DND-41 (cell line): ENCODE data around the gene CYP19A1.

Source experiments
- ATAC-seq: fragments of 200-7000 bp; cut with Tn5 transposase; 3 replicates; pipeline ENCODE4 v1.9.1; 2021; ENCODE audit warnings: low read depth; ENCODE audit not compliant: insufficient read depth
- DNase-seq: peaks from one replicate; pipeline ENCODE4 v3.0.0-alpha.2; 2020
- H2AFZ ChIP-seq: 2 replicates; pipeline ENCODE4 v1.6.0; 2012; ENCODE audit warnings: low read depth, low read length
- H3K27ac ChIP-seq: 2 replicates; pipeline ENCODE4 v1.5.1; 2012; ENCODE audit warnings: low read length, inconsistent platforms
- H3K27me3 ChIP-seq: fragments of 200-600 bp; sonication (generic); 2 replicates; pipeline ENCODE4 v1.6.0; 2012; ENCODE audit warnings: low read length, mild to moderate bottlenecking, inconsistent platforms; ENCODE audit not compliant: insufficient read depth, poor library complexity
- H3K36me3 ChIP-seq: 2 replicates; pipeline ENCODE4 v1.5.1; 2012; ENCODE audit warnings: low read length, inconsistent platforms; ENCODE audit not compliant: insufficient read depth
- H3K4me1 ChIP-seq: 2 replicates; pipeline ENCODE4 v1.5.1; 2012; ENCODE audit warnings: mild to moderate bottlenecking, low read length; ENCODE audit not compliant: insufficient read depth
- H3K4me2 ChIP-seq: 2 replicates; pipeline ENCODE4 v1.6.0; 2012; ENCODE audit warnings: mild to moderate bottlenecking, moderate library complexity, low read length, inconsistent platforms; ENCODE audit not compliant: insufficient read depth
- H3K4me3 ChIP-seq, 2 experiments: fragments of 200-600 bp in 1 of 2; shearing (Covaris generic) in 1 of 2; 2 replicates each; pipeline ENCODE4 v1.5.1; 2012 to 2016; ENCODE audit warnings: inconsistent platforms in 2 of 2, low read length in 2 of 2, mild to moderate bottlenecking in 2 of 2, low read depth in 1 of 2, moderate library complexity in 1 of 2
- H3K79me2 ChIP-seq: 2 replicates; pipeline ENCODE4 v1.6.0; 2012; ENCODE audit warnings: low read length, inconsistent platforms; ENCODE audit not compliant: insufficient read depth
- H3K9ac ChIP-seq: 2 replicates; pipeline ENCODE4 v1.6.0; 2012; ENCODE audit warnings: low read depth, mild to moderate bottlenecking, inconsistent platforms, low read length, moderate library complexity
- H3K9me3 ChIP-seq: 2 replicates; pipeline ENCODE4 v1.5.1; 2012; ENCODE audit warnings: low read length, moderate library complexity, mild to moderate bottlenecking, inconsistent platforms; ENCODE audit not compliant: insufficient read depth, severe bottlenecking
- H4K20me1 ChIP-seq: 2 replicates; pipeline ENCODE4 v1.6.0; 2012; ENCODE audit warnings: low read length; ENCODE audit not compliant: insufficient read depth
- EZH2 ChIP-seq: IDR thresholded peaks from 3 replicates; pipeline ENCODE4 v1.6.1; 2012; ENCODE audit warnings: borderline replicate concordance, low read depth, mild to moderate bottlenecking, moderate library complexity, low read length, inconsistent platforms; ENCODE audit not compliant: severe bottlenecking
- TF ChIP-seq, protein P1 (sequence below): IDR thresholded peaks from 2 replicates; pipeline ENCODE4 v1.5.1; 2012; ENCODE audit warnings: borderline replicate concordance, low read length, moderate library complexity, mild to moderate bottlenecking; ENCODE audit not compliant: poor library complexity, severe bottlenecking; ENCODE audit errors: extremely low read depth

The CYP19A1 gene

GRCh38 chr15:51218299-51218938, 120.0 kb downstream of the CYP19A1 start:
- Histone ChIP-seq H3K9me3 (no peaks in the 10 kb centered on the region), H3K4me2 (no peak overlapping the region), H2AFZ (no peak overlapping the region), H4K20me1 (no peaks in the 10 kb centered on the region), H3K27ac (no peak overlapping the region), H3K9ac (no peak overlapping the region), H3K36me3 (no peaks in the 10 kb centered on the region), H3K79me2 (no peaks in the 10 kb centered on the region), H3K27me3 (peaks cover 9% of the 10 kb centered on the region), H3K4me1 (no peaks in the 10 kb centered on the region), H3K4me3 (no peak overlapping the region)
- ATAC-seq (no peak), DNase-seq (no peak)
- TF ChIP-seq, protein P1, sequence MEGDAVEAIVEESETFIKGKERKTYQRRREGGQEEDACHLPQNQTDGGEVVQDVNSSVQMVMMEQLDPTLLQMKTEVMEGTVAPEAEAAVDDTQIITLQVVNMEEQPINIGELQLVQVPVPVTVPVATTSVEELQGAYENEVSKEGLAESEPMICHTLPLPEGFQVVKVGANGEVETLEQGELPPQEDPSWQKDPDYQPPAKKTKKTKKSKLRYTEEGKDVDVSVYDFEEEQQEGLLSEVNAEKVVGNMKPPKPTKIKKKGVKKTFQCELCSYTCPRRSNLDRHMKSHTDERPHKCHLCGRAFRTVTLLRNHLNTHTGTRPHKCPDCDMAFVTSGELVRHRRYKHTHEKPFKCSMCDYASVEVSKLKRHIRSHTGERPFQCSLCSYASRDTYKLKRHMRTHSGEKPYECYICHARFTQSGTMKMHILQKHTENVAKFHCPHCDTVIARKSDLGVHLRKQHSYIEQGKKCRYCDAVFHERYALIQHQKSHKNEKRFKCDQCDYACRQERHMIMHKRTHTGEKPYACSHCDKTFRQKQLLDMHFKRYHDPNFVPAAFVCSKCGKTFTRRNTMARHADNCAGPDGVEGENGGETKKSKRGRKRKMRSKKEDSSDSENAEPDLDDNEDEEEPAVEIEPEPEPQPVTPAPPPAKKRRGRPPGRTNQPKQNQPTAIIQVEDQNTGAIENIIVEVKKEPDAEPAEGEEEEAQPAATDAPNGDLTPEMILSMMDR, result no peak
- no peak for TF ChIP-seq EZH2

DNA sequence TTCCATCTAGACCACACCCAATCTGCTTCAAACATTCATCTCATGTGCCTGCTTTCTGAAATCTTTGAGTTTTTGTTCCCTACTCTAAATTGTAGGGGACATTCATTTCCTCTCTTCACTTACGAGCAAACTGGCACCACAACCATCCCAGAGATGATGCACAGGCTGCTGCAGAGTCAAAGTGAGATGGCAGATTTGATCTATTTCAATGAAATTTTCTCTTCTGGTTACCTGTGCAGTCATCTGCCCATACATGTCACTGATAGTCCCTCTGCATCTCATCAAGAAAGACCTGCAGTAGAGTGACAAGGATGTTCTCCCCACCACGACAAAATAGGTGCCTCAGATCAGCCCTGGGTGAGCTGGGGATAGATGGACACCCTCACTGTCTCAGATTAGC, 125.5 kb downstream of the CYP19A1 start:
- Histone ChIP-seq H4K20me1 (no peaks in the 10 kb centered on the region), H2AFZ (no peak overlapping the region), H3K79me2 (no peaks in the 10 kb centered on the region), H3K4me2 (no peak overlapping the region), H3K4me3 (no peak overlapping the region), H3K4me1 (no peaks in the 10 kb centered on the region), H3K27me3 (peaks cover 6% of the 10 kb centered on the region), H3K9me3 (no peaks in the 10 kb centered on the region), H3K36me3 (no peaks in the 10 kb centered on the region), H3K9ac (no peak overlapping the region), H3K27ac (no peak overlapping the region)
- DNase-seq (no peak), ATAC-seq (no peak)
- TF ChIP-seq EZH2, result no peak

DNA sequence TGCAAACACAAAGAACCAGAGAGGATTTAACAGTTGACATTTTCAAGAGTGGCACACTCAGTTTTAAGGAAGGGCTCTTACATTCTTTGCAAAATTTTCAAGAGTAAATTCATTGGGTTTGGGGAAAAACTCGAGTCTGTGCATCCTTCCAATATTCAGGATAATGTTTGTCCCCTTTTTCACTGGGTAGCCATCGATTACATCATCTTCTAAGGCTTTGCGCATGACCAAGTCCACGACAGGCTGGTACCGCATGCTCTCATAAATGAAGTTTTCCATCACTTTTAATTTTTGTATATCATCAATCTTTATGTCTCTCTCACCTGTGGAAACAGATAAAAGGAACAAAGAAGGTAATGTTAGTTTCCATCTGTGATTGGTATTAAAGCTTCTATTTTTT, 126.2 kb downstream of the CYP19A1 start:
- H4K20me1 ChIP-seq, result no peaks in the 10 kb centered on the region
- H3K4me3 ChIP-seq, result no peak overlapping the region
- DNase-seq, result no peak
- H3K79me2 ChIP-seq, result no peaks in the 10 kb centered on the region
- no peaks in the 10 kb centered on the region for H3K36me3 ChIP-seq
- no peaks in the 10 kb centered on the region for H3K4me1 ChIP-seq
- no peak overlapping the region for H3K9ac ChIP-seq
- no peak for TF ChIP-seq EZH2
- TF ChIP-seq, protein P1, result no peak
- peaks cover 6% of the 10 kb centered on the region for H3K27me3 ChIP-seq
- no peak overlapping the region for H3K4me2 ChIP-seq
- no peaks in the 10 kb centered on the region for H3K9me3 ChIP-seq
- H3K27ac ChIP-seq, result no peak overlapping the region
- ATAC-seq, result no peak
- no peak overlapping the region for H2AFZ ChIP-seq

DNA sequence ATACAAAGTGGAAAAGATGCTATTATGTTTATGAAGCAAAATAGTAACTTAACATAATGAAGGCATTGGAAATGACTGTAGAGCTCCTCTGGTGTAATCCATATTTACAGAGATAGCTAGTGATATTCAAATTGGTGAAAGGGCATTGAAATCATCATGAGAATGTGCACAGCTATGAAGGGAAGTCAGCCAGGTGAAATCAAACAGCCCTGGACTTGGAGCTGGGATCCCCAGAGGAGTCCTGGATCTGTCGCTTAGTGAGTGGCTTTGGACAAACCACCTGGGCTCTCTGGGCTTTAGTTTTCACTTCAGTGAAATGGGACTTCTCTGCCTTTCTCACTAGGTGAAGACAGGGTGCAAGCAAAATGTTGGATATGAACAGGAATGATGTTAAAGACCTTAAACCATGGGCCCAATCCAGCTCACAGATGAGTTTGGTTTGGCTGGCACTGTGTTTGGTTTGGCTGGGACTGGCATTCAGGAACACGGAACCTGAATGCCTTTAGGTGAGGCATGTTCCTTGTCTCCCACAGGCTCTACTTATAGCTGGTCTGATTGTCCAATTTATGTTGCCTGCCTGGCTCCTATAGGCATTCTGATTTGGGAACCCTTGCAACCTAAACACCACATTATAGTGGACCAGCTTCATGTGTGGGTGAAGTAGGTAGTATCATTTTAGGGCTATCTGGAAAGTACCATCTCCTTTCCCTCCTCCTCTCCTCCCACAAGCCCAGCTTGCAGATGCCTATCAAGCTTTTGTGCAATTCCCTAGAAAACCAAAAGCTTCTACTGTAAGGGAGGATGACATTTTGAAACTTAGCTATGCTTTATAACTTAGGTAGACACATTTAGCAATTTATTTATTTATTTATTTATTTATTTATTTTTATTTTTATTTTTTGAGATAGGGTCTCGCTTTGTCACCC, 133.1 kb downstream of the CYP19A1 start:
- Histone ChIP-seq H3K4me3 (no peak overlapping the region), H4K20me1 (no peaks in the 10 kb centered on the region), H3K4me1 (no peaks in the 10 kb centered on the region), H3K79me2 (no peaks in the 10 kb centered on the region), H3K36me3 (no peaks in the 10 kb centered on the region), H3K9me3 (no peaks in the 10 kb centered on the region), H3K9ac (no peak overlapping the region), H3K27ac (no peak overlapping the region), H2AFZ (no peak overlapping the region), H3K27me3 (peaks cover 2% of the 10 kb centered on the region), H3K4me2 (no peak overlapping the region)
- TF ChIP-seq, protein P1, result no peak
- no peak for TF ChIP-seq EZH2
- DNase-seq (no peak), ATAC-seq (no peak)
